ENCODE data around the gene VPS45.

GRCh38 chr1:150152772-150153456, 85.3 kb downstream of the VPS45 start:
- TF ChIP-seq, protein P1, sequence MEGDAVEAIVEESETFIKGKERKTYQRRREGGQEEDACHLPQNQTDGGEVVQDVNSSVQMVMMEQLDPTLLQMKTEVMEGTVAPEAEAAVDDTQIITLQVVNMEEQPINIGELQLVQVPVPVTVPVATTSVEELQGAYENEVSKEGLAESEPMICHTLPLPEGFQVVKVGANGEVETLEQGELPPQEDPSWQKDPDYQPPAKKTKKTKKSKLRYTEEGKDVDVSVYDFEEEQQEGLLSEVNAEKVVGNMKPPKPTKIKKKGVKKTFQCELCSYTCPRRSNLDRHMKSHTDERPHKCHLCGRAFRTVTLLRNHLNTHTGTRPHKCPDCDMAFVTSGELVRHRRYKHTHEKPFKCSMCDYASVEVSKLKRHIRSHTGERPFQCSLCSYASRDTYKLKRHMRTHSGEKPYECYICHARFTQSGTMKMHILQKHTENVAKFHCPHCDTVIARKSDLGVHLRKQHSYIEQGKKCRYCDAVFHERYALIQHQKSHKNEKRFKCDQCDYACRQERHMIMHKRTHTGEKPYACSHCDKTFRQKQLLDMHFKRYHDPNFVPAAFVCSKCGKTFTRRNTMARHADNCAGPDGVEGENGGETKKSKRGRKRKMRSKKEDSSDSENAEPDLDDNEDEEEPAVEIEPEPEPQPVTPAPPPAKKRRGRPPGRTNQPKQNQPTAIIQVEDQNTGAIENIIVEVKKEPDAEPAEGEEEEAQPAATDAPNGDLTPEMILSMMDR (IDR thresholded peaks at IDR 0.05), result no peak
- TF ChIP-seq POLR2A (IDR thresholded peaks at IDR 0.05), result no peak

Measured in right lobe of liver (tissue), 4 donors.